NCI-H69 (cell line): Measurements from ENCODE around the gene GPC3.
"Not testable (repeated sequence)": the region's sequence is repeated elsewhere in the genome, so short reads cannot be mapped to it uniquely, and the experiment has no call there.

ENCODE experiments used
- DNase-seq: peaks from one replicate; lab custom pipeline; 2025; lab: John Stamatoyannopoulos, UW

The GPC3 gene

DNA sequence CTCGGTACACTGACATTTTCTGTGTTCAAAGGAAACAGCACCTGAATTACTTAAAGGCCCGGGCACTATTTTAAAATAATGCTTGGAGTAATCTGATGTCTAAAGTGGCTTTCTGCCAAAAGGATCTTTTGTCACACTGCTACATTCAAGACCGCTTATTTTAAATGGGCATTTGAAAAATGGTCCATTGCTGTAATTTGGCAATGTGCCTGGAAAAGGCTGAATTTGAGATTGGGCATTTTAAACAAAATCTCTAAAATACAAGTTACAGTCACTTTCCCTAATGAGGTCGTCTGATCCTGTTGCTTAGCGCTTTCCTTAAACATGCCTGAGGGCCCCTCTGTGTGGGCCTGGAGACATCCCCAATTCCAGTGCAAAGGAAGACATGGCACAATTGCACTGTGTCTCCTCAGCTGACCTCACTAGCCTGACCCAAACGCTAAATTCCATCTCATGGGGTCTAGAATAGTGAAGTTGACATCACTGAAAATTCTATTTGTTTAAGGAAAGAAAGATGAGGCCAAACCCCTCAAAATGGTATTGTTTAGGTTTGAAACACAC lies 214.2 kb downstream of the GPC3 start:
- peak; percentile 61 for DNase-seq

DNA sequence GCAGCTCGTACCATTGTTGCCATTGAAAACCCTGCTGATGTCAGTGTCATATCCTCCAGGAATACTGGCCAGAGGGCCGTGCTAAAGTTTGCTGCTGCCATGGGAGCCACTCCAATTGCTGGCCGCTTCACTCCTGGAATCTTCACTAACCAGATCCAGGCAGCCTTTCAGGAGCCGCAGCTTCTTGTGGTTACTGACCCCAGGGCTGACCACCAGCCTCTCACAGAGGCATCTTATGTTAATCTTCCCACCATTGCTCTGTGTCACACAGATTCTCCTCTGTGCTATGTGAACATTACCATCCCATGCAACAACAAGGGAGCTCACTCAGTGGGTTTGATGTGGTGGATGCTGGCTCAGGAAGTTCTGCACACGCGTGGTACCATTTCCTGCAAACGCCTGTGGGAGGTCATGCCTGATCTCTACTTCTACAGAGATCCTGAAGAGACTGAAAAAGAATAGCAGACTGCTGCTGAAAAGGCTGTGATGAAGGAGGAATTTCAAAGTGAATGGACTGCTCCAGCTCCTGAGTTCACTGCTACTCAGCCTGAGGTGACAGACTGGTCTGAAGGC lies 222.3 kb downstream of the GPC3 start:
- DNase-seq = not testable (repeated sequence)

DNA sequence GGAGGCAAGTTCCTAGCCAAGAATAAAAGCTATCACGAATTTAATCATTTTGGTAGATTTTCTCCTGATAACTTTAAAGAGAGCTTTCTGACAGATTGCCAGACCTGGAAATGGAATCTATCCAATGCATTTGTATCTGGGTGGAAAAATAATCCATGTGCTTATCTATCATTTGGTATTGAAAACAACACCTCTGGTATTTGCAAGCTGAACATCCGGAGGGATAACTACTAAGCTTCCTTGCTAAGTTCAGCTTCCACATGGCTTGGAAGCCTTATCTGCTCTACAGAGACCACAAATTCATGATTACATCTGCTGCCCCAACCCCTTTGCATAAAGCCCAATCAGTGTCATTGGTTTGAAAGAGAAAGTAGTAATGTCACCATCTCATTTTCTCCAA lies 230.7 kb downstream of the GPC3 start:
- DNase-seq = no peak

DNA sequence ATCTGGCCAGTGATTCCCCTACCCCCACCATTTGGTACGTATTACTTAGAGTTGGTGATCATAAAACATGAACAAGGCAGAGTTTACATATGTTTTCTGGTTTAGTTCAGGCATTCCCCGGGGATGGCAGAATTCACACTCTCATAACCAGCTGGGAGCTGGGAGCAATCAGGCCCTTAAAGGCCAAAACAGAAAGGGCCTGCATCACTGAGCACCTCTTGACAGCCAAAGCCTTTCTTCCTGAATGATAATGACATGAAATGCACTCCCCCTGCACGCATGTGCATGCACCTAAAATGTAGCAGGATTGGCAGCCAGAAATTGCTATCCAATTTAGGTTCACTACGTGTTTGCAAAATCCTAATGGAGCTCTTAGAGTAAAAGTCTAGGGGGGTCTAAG lies 235.4 kb downstream of the GPC3 start:
- DNase-seq = no peak

DNA sequence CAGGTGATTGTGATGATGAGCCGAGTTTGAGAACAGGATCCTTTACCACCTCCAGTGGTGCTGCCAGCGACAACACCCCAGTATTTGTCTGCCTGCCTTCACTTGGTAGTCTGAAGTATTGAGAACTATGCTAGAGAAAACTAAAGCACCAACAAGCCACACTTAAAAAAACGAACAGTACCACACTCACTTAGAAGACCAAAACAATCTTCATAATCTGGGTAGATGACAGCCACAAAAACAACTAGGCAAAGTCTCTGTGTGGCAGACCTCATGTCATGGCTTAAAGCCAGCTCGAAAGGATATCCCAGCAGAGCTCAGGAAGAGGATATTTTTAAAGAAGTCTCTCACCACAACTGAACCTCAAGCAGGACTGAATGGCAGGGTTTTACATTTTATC lies 236.0 kb downstream of the GPC3 start:
- no peak for DNase-seq

DNA sequence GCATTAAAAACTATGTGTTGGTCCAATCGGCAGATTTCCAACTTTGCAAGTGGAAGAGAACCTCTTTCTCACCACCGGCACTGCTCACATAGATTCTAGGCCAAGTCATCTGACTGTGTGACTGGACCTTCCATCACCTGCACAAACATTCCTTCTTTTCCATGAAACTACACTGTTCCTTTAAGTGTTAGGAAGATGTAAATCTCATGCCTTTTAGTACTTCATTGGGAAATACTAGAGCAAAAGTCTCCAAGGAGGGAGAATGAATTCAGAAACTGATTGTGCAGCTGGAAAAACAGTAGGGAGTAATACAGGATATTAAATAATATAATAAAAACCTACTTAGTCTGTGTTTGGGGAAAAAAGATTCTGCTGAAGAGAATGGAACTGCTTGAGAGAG lies 238.2 kb downstream of the GPC3 start:
- no peak for DNase-seq

DNA sequence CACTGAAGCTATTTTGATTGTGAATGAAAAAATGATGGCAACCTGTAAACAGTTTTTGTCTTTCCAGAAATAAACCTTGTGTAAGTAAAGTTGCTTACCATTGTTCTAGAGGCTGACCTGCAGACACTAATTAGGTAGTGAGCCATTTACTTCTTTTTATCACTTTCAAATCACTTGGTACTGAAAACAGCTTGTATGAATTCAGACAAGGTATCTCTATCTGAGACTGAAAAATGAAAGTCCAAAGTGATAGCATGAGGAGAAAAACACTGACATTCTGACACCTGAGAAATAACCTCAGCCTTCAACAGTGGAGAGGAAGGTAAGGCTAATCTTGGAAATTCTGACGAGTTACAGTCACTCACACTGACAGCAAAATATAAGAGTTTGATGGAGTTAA lies 238.8 kb downstream of the GPC3 start:
- DNase-seq = no peak

DNA sequence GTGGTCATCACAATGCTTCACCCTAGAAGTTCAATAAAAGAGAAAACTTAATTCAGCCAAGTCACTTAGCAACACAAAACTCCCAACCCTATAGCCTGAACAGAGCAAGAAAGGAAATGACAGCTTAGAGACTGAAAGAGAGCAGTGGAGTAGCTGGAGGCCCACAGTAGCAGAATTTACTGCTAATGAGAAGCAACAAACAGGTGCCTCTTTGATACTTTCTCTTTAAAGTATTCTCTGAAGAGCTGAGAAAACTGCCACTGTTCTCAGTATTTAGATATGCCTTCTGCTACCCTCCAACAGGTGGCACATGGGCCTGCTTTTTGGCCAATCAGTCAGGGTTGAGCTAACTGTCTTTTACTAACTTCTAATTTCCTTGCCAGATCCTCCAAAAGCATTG lies 240.0 kb downstream of the GPC3 start:
- DNase-seq = peak; percentile 2

DNA sequence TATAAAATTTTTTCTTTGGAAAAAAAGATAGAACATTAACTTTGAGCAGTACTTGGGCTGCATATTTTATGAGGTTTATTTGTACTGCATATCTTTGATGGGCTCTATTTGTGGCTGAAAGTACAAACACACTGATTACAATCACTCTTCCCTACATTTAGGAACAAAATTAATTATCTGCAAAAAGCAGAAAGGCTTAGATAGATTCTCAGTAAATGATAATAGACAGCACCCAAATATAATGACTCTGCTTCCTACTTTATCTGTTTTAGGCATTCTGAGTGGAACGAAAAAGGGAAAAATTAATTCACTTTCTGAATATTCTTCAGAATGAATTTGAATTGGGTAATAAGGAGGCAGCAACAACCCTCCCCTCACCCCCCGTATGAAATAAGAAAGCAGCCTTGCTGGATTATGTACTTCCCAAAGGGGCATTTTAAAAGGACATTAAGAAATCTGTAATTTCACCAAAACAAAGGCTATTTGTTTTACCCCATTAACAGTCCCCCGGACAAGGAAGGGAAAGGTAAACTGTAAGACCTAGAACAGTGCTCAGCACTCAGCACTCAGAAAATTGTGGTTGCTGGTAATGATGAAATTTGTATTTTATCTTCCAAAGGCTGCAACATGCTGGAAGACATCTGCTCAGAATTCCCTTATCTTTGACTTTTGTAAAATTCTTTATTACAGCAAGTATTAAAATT lies 242.6 kb downstream of the GPC3 start:
- DNase-seq = no peak

DNA sequence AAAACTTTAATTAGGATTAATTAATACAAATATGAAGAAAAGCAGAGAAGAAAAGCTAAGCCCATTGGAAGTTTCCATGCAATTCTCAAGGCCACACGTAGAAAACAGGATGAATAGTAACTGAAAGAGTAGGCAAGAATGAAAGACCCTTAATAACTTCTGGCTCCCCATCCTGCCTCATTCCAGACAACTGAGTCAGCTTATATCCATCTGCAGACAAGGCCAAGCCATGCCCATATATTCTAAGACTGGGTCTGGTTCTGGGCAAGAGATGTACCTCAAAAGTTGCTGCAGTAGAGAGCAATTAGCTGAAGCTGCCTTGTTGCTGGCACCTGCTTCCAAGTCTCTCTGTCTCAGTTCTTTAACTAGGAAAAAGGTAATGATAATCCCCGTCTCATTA lies 244.1 kb downstream of the GPC3 start:
- DNase-seq = no peak

DNA sequence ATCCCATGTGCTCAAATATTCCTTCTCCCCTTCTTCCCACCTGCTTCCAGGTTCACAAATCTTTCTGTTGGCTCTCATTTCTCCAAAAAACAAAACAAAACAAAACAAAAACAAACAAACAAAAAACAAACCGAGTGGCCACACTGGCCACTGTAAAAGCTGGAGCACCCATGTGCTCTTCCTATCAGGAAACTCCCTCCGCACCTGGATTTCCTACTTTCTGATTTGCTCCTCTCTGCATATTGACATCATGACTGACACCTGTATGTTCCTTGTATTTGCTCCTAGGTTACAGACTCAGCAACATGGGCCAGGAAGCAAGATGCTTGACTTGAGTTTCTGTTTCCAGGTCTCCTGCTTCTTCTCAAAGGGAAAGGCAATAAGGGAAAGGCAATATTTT lies 258.8 kb downstream of the GPC3 start:
- no peak for DNase-seq

DNA sequence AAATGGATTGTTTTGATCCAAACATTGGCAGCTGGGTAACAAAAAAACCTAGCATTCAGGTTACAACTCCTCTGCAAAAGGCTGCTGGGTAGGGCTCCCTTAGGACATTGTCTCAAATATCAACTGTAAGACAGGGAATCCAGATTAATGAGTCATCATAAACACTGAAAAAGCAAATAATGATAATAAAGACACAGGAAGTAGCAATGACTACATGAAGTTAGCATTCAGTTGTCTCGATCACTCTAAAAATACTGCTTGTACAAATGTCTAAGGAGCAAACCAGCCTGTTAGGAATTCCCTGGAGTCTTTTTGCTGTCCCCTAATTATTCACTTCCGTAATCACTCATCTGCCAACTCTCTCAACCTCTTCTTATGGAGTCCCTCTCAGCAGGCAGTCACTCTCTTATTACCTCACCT lies 259.2 kb downstream of the GPC3 start:
- peak; percentile 65 for DNase-seq

DNA sequence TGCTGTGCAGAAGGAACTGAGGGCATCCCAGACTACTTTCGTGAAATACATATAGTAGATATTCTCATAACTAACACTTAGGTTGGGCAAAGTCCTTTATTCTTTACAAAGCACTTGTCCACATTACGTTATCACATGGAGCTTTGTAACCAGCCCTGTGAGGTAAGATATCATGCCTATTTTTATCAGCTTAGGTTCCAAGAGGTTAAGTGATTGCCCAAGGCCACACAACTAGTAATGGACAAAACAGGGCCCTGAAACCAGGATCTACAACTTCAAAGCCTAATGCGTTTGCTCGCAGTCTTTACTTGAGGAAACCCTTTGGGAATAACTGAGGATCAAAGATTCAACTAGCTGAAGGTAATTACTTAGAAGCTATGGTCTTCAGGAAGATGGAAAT lies 261.5 kb downstream of the GPC3 start:
- DNase-seq = no peak

DNA sequence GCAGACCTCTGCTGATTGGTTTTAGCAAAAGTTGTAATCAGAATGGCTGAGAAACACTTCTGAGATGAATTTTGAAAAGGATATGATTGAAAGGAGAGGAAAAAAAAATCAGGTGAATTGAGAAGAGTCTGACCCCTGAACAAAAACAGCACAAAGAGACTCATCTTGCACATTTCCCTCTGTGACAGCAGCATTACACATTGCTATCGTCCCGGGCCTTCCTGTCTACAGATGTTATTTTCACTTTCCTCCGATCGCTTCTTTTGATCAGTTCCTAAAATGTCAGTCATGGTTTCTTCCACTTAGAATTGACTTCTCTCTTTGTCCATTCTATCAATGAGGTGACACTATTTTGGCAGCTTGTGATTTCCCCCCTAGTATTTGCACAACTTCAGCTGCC lies 262.6 kb downstream of the GPC3 start:
- no peak for DNase-seq

DNA sequence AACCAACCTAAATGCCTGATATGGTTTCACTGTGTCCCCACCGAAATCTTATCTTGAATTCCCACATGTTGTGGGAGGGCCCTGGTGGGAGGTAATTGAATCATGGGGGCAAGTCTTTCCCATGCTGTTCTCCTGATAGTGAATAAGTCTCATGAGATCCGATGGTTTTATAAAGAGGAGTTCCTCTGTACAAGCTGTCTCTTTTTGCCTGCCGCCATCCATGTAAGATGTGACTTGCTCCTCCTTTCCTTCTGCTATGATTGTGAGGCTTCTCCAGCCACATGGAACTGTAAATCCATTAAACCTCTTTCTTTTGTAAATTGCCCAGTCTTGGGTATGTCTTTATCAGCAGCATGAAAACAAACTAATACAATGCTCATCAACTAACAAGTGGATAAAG lies 265.1 kb downstream of the GPC3 start:
- not testable (repeated sequence) for DNase-seq

DNA sequence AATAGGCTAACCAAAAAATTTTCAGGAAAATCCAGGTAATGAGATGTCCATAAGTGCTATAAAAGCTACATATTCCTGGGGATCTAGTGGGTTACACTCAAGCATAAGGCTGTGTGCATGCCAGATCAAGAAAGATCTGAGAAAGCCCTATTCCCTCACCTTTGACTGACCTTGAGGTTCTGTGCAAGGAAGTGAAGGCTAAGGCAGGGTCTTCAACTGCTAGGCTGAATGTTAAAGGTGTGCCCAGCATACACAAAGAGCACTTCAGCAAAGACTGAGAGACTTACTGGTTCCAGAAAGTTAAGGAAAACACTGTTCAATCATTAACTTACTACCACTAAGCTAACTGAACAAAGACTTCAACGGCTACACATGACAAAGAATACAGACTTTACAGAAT lies 269.7 kb downstream of the GPC3 start:
- no peak for DNase-seq

DNA sequence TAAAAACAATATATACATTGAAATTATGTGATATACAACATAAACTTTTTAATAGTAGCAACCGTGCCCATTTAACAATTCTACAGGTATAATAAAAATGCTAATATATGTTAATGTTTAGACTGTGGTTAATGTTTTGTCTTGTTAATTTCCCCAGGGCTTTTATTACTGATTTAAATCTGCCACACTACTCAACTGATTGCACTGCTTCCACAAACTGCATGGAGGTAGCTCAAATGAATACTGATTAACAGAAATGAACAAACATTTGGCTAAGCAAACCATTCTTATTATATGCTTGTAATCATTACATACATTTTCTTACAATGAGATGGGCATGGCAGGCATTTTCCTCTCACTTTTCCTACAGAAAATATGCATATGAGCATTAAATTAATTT lies 275.9 kb downstream of the GPC3 start:
- peak; percentile 2 for DNase-seq

DNA sequence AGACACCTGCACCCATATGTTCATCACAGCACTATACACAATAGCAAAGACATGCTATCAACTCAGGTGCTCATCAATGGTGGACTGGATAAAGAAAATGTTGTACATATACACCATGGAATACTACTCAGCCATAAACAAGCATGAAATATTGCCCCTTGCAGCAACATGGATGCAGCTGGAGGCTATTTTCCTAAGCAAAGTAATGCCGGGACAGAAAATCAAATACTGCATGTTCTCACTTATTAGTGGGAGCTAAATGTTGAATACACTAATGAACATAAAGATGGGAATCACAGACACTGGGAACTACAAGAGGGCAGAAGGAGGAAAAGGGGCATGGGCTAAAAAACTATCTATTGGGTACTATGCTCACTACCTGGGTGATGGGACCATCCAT lies 278.5 kb downstream of the GPC3 start:
- DNase-seq = no peak

DNA sequence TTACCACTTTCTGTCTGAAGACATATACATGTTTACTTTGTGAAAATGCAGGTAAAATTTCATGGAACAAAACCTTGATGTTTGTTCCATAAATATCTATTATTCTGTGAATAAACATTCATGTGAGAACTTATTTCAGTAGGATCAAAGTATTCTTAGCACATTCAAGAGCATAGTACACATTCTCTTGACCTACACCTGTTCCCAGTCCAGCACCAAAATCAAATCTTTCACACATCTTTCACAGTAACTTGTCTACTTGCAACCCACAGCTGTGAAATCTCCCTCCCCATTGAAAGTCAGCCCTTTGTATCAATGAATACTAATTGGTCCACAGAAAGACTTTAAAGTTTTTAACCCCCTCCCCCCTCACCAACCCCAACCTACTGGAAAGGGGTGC lies 283.2 kb downstream of the GPC3 start:
- DNase-seq = no peak

DNA sequence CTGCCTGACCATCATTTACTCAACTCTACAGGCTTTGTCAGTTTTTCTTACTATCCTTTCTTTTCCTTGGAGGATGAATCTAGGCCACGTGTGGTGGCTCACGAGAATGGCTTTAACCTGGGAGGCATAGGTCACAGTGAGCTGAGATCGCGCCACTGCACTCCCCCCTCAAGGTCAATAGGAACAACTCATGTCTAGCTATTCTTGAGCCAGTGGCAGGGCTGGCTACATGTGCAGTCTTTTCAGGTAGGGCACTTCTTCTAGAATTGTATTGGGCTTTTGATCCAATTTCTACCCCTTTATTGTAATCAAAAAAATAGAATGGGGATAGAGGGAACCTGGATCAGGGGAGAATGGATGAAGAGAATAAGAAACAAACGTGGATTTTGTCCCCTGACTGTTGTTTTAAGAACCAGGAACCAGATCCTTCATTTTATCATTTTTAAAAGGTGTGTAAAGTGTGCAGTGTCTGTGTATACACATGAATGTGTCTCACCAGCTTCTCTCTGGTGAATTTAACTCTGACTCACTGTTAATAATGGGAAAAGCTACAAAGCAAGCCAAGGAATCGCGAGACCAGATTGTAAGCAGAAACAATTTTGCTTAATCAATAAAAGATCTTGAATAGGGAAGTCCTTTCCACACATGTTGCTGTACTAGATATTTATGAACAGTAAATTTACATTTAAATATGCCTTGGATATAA lies 286.2 kb downstream of the GPC3 start:
- DNase-seq = no peak

DNA sequence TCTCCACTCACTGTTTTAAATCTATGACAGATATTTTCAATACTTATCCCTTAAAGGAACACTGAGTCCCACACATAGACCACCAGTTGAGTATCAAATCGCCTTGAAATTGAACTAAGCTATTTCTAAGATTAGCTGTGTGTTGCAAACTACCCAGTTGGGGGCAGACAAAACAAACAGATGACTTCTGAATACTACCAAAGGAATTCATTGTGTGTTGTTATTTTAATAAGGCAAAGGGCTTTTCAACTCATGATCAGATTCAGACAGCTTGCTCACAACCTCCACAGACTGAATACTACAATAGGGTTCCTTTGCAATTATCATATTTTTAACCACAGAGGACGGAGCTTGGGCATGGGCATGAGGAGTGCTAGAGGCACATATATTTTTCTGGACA lies 287.1 kb downstream of the GPC3 start:
- DNase-seq = peak; percentile 1

DNA sequence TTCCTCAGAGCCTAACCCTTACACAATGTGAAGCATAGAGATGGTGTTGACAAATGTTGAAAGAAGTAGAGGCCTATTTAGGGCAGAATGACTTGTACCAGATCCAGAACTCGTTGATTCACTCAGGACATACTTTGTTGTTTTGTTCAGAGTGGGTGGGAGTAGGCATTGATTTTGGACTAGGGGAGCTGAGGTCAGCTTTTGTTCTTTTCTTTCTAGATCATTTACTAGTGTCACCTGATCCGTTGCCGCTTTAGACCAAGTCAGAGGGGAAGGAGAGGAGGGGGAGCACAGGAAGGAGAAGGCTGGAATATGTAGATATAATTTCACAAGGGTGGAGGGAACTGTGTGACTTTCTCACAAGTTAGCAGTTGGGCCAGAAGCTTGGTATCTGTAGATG lies 287.7 kb downstream of the GPC3 start:
- DNase-seq = no peak

DNA sequence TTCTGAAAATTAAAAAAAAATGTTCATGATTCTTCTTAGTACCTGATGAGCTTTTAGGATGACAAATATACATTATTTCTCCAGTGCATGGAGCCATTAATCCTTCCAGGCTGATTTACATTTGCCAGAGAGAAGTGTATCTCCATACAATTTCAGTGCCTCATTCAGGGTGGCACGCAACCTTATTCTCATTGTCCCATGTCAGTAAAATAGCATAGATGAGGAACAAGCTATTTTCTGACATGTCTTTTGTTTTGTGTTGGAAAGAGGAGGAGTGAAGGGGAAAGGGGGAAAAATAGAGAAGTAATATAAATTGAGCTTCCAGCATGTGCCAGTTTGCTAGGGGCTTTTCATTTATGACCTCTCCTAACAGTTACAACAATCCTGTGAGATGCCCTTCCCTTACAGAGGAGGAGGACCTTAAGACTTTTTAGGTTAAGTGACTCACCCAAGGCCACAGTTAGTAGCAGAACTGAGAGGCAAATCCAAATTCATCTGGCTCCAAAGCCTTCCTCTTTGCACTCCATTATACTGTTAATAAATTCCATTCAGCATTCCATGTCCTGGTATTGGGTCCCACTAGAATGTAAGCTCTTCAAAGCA lies 295.3 kb downstream of the GPC3 start:
- DNase-seq = no peak
